Adrenal gland (tissue), 12 donors: Measurements from ENCODE around the gene SCML1. TPM values are rescaled to one million over a fixed set of nuclear protein-coding genes. Genes with fewer than 3 reads are reported as not detected.

Experiments
- DNase-seq, 7 donors: peaks; one replicate each; pipeline ENCODE4 v3.0.0-alpha.2; 2019 to 2020
- H3K27ac ChIP-seq, 5 donors: fragments of 200-600 bp; sonication (generic) in 4 of 5; 1 replicate in 3 of 5; 2 replicates in 2 of 5; pipeline versions ENCODE4 v1.5.1 to v1.8.0; 2016 to 2020; ENCODE audit warnings: mild to moderate bottlenecking in 1 of 5
- H3K27me3 ChIP-seq: fragments of 200-600 bp; 2 replicates; pipeline ENCODE4 v1.8.0; 2021
- H3K36me3 ChIP-seq, 2 donors: fragments of 200-600 bp; replicated peaks in 1 of 2; 1 replicate in 1 of 2; 2 replicates in 1 of 2; pipeline versions ENCODE4 v1.5.1 to v1.8.0; 2018 to 2022
- H3K4me1 ChIP-seq, 2 donors: fragments of 200-600 bp; replicated peaks in 1 of 2; 1 replicate in 1 of 2; 2 replicates in 1 of 2; pipeline versions ENCODE4 v1.5.1 to v1.8.0; 2018 to 2021
- H3K4me3 ChIP-seq, 4 donors: fragments of 200-600 bp; sonication (generic) in 3 of 4; one replicate each; pipeline ENCODE4 v1.5.1; 2016 to 2018
- H3K9me3 ChIP-seq, 3 donors: fragments of 200-600 bp; sonication (generic) in 1 of 3; replicated peaks in 1 of 3; 1 replicate in 2 of 3; 2 replicates in 1 of 3; pipeline versions ENCODE4 v1.5.1 to v1.8.0; 2016 to 2021
- CTCF ChIP-seq, 6 experiments: fragments of 450-650 bp in 4 of 6; fragments of 200-600 bp in 2 of 6; sonication (generic) in 1 of 6; IDR thresholded peaks; 1 replicate in 5 of 6; 2 replicates in 1 of 6; pipeline versions ENCODE4 v1.5.1 to v1.8.0; 2016 to 2021; ENCODE audit warnings: antibody characterized with exemption in 6 of 6, mild to moderate bottlenecking in 2 of 6, moderate library complexity in 1 of 6
- POLR2A ChIP-seq, 2 donors: fragments of 450-650 bp; IDR thresholded peaks; one replicate each; pipeline ENCODE4 v1.6.1; 2017; ENCODE audit warnings: antibody characterized with exemption in 2 of 2, mild to moderate bottlenecking in 2 of 2, moderate library complexity in 1 of 2
- WGBS, 4 donors: extraction: QIAGEN DNeasy Blood & Tissue Kit in 2 of 4; methylation state at CpG; one replicate each; pipeline versions ENCODE4 v1.1.5 to v1.1.7; 2013 to 2017; 5-methylcytosine and 5-hydroxymethylcytosine counted together
- intact Hi-C, 2 donors: fragments of 100-400 bp; cut with DNase I; formaldehyde crosslinking; loops; one replicate each; pipeline versions ENCODE4 v1.14.1 to v1.15.0; 2022 to 2023
- polyA plus RNA-seq, 3 donors: library from polyadenylated mRNA; stranded (reverse); fragments of 200-250 nt in 2 of 3; fragments of 350-450 nt in 1 of 3; fragmentation: Illumina TruSeq in 1 of 3; extraction: RNeasy Lipid Tissue Mini Kit (QIAGEN cat#74804) in 1 of 3; gene quantifications; one replicate each; pipeline ENCODE4 v1.2.3, GENCODE V29; 2013 to 2014
- total RNA-seq, 9 donors: library from RNA; depleted of rRNA in 4 of 9; stranded (reverse); fragments of >200 nt in 4 of 9; fragments of 120-200 nt in 1 of 9; fragmentation: NEBNext Ultra II Directional in 1 of 9; extraction: Animal tissue kit (Norgen Biotek cat#: 25700) in 1 of 9; gene quantifications; one replicate each; pipeline versions ENCODE4 v1.1.0 to v1.2.4, GENCODE V29; 2013 to 2023
- donor health status: healthy with polysubstance abuse.
- donor health status: Bipolar disorder and iron deficiency.
- donor health status: DM: yes; HTN: yes; CAD: no.
- donor health status: DM: no; HTN: no; CAD: no.
- donor health status: DM: no; HTN: no; CAD: no.
- donor health status: DM: yes; HTN: yes; CAD: no.

SCML1 gene
- total and polyA plus RNA-seq, 12 donors: 5.4 to 41.2 (median 15.9) TPM

GRCh38 chrX:17759990-17760389, 22.7 kb downstream of the SCML1 start:
- no peak overlapping the region for H3K27ac ChIP-seq
- TF ChIP-seq CTCF (IDR thresholded peaks at IDR 0.05) (no peak), POLR2A (IDR thresholded peaks at IDR 0.05) (no peak)
- H3K9me3 ChIP-seq: no peaks in the 10 kb centered on the region
- peaks cover under 1% of the 10 kb centered on the region for H3K27me3 ChIP-seq
- no peaks in the 10 kb centered on the region for H3K4me1 ChIP-seq
- intact Hi-C loops: no loop called here
- no peak for DNase-seq
- H3K4me3 ChIP-seq: no peak overlapping the region
- 57 to 82% (median 67%) methylated on average over 1 of the region's 1 CpG for WGBS, 4 donors
- no peaks in the 10 kb centered on the region for H3K36me3 ChIP-seq

GRCh38 chrX:17767734-17768133, 30.4 kb downstream of the SCML1 start:
- TF ChIP-seq POLR2A (IDR thresholded peaks at IDR 0.05) (no peak), CTCF (IDR thresholded peaks at IDR 0.05) (no peak)
- H3K27me3 ChIP-seq: peaks cover 14% of the 10 kb centered on the region
- no peak for DNase-seq
- no peaks in the 10 kb centered on the region for H3K9me3 ChIP-seq
- no peaks in the 10 kb centered on the region for H3K36me3 ChIP-seq
- no peak overlapping the region for H3K4me3 ChIP-seq
- H3K27ac ChIP-seq: no peak overlapping the region
- WGBS, 4 donors: 23 to 54% (median 47%) methylated on average over 1 of the region's 1 CpG
- intact Hi-C loops: no loop called here
- H3K4me1 ChIP-seq: no peaks in the 10 kb centered on the region

GRCh38 chrX:17768997-17769396, 31.7 kb downstream of the SCML1 start:
- Histone ChIP-seq H3K27ac (no peak overlapping the region), H3K9me3 (no peaks in the 10 kb centered on the region), H3K36me3 (no peaks in the 10 kb centered on the region), H3K27me3 (peaks cover 19% of the 10 kb centered on the region), H3K4me1 (no peaks in the 10 kb centered on the region), H3K4me3 (no peak overlapping the region)
- 71 to 87% (median 84%) methylated on average over 3 to 5 of the region's 5 CpGs for WGBS, 4 donors
- DNase-seq: no peak
- intact Hi-C loops: no loop called here
- no peak for TF ChIP-seq CTCF (IDR thresholded peaks at IDR 0.05)
- no peak for TF ChIP-seq POLR2A (IDR thresholded peaks at IDR 0.05)

GRCh38 chrX:17769701-17770269, 32.5 kb downstream of the SCML1 start:
- Histone ChIP-seq H3K4me3 (no peak overlapping the region), H3K27ac (no peak overlapping the region), H3K27me3 (peaks cover 19% of the 10 kb centered on the region), H3K9me3 (no peaks in the 10 kb centered on the region), H3K4me1 (no peaks in the 10 kb centered on the region), H3K36me3 (no peaks in the 10 kb centered on the region)
- no peak for TF ChIP-seq CTCF (IDR thresholded peaks at IDR 0.05)
- TF ChIP-seq POLR2A (IDR thresholded peaks at IDR 0.05): no peak
- DNase-seq: no peak
- intact Hi-C loops: no loop called here
- 53 to 71% (median 63%) methylated on average over 3 of the region's 3 CpGs for WGBS, 4 donors
